Gastrocnemius medialis (tissue), 4 donors: ENCODE results near the gene SAE1. TPM values are rescaled to one million over a fixed set of nuclear protein-coding genes. Genes with fewer than 3 reads are reported as not detected.

Source experiments
- ATAC-seq, 2 donors: fragments of 150-250 bp; one replicate each; pipeline ENCODE4 v1.9.1; 2016
- DNase-seq, 2 donors: peaks; one replicate each; pipeline ENCODE4 v3.0.0-alpha.2; 2019
- H3K27ac ChIP-seq, 4 donors: fragments of 200-600 bp; sonication (generic); 1 replicate in 1 of 4; 2 replicates in 3 of 4; pipeline ENCODE4 v1.5.1; 2016 to 2018; ENCODE audit warnings: mild to moderate bottlenecking in 2 of 4, moderate library complexity in 1 of 4
- H3K27me3 ChIP-seq, 3 donors: fragments of 200-600 bp; sonication (generic) in 2 of 3; 1 replicate in 1 of 3; 2 replicates in 2 of 3; pipeline versions ENCODE4 v1.5.1 to v1.6.0; 2016 to 2019; ENCODE audit warnings: mild to moderate bottlenecking in 1 of 3, moderate library complexity in 1 of 3
- H3K36me3 ChIP-seq, 2 donors: fragments of 200-600 bp; sonication (generic) in 1 of 2; one replicate each; pipeline ENCODE4 v1.5.1; 2017 to 2018
- H3K4me1 ChIP-seq, 2 donors: fragments of 200-600 bp; sonication (generic) in 1 of 2; one replicate each; pipeline ENCODE4 v1.5.1; 2016 to 2017; ENCODE audit warnings: mild to moderate bottlenecking in 2 of 2
- H3K4me3 ChIP-seq, 4 donors: fragments of 200-600 bp; sonication (generic) in 3 of 4; 1 replicate in 1 of 4; 2 replicates in 3 of 4; pipeline ENCODE4 v1.5.1; 2016 to 2019; ENCODE audit warnings: mild to moderate bottlenecking in 2 of 4
- H3K9me3 ChIP-seq, 3 donors: fragments of 200-600 bp; sonication (generic) in 2 of 3; 1 replicate in 1 of 3; 2 replicates in 2 of 3; pipeline ENCODE4 v1.5.1; 2016 to 2019
- POLR2A ChIP-seq, 2 donors: fragments of 450-650 bp; IDR thresholded peaks; one replicate each; pipeline ENCODE4 v1.6.1; 2017; ENCODE audit warnings: antibody characterized with exemption in 2 of 2, mild to moderate bottlenecking in 2 of 2, moderate library complexity in 2 of 2
- in situ Hi-C, 4 donors: fragments of 200-750 bp; cut with MboI; loops; one replicate each; pipeline versions ENCODE4 v1.15.0 to v1.8.0; 2017; ENCODE audit warnings: low sequenced_read_pairs in 4 of 4
- intact Hi-C: fragments of 100-400 bp; cut with DNase I; formaldehyde crosslinking; loops from one replicate; pipeline ENCODE4 v1.15.1; 2023; ENCODE audit warnings: low total_unique reads
- total RNA-seq, 4 donors: library from RNA; depleted of rRNA; stranded (reverse); fragments of >200 nt; gene quantifications; one replicate each; pipeline versions ENCODE4 v1.1.0 to v1.2.3, GENCODE V29; 2016
- TF ChIP-seq, protein P1 (sequence below), 5 experiments: fragments of 450-650 bp in 3 of 5; fragments of 200-600 bp in 2 of 5; sonication (generic) in 2 of 5; IDR thresholded peaks in 4 of 5; conservative IDR thresholded peaks in 1 of 5; 1 replicate in 4 of 5; 2 replicates in 1 of 5; pipeline ENCODE4 v1.5.1; 2016 to 2019; ENCODE audit warnings: antibody characterized with exemption in 5 of 5, mild to moderate bottlenecking in 3 of 5, moderate library complexity in 3 of 5

The SAE1 gene
- total RNA-seq, 4 donors from 2014 or later, result 29.7 to 74.6 (median 46.4) TPM

DNA sequence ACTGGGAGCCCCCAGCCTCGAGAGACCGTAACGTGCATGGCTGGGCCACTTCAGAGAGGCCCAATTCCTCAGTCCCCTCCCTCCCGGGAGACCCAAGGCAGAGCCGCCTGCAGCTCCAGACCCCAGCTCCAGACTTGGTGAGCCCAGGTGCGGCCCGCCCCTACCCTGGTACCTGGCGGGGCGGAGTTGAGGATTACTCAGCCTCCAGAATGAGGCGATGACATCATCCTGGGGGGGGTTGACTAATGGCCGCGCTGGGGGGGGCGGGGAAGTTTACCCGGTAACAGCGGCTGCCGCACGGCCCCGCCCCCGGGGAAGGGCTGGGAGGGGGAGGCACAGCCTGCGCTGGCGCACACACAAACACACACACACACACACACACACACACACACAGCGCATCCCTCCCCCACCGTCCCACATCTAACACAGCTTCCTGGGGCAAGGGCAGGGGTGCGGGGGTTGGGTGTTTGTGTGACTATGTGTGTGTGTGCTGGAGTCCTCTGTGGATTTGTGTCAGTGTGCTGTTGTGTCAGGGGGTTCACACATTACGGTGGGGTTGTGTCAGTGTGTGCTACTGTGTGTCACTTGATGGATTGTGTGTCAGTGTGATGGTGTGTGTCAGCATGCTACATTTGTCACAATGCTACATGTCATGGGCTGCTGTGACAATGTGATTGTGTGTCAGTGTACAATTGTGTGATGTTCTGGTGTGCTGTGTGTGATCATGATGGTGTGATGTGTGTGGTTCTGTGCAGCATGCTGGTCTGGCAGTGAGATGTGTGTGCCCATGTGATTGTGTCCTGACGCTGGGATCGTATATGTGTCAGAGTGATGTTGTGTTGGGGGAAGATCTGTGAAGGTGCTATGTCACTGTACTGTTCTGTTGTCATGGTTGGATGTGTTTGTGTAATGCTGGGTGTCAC lies 110.6 kb downstream of the SAE1 start:
- no peaks in the 10 kb centered on the region for H3K36me3 ChIP-seq
- DNase-seq, result peak in 1 of 2 donors; percentile 45
- H3K4me1 ChIP-seq, result peaks cover 8 to 27% of the 10 kb centered on the region in 2 donors
- ATAC-seq, result no peak
- H3K9me3 ChIP-seq, result no peaks in the 10 kb centered on the region
- H3K4me3 ChIP-seq, result no peak overlapping the region
- H3K27ac ChIP-seq, result no peak overlapping the region
- TF ChIP-seq, protein P1, sequence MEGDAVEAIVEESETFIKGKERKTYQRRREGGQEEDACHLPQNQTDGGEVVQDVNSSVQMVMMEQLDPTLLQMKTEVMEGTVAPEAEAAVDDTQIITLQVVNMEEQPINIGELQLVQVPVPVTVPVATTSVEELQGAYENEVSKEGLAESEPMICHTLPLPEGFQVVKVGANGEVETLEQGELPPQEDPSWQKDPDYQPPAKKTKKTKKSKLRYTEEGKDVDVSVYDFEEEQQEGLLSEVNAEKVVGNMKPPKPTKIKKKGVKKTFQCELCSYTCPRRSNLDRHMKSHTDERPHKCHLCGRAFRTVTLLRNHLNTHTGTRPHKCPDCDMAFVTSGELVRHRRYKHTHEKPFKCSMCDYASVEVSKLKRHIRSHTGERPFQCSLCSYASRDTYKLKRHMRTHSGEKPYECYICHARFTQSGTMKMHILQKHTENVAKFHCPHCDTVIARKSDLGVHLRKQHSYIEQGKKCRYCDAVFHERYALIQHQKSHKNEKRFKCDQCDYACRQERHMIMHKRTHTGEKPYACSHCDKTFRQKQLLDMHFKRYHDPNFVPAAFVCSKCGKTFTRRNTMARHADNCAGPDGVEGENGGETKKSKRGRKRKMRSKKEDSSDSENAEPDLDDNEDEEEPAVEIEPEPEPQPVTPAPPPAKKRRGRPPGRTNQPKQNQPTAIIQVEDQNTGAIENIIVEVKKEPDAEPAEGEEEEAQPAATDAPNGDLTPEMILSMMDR (IDR thresholded peaks at IDR 0.05 in 4 of 5, conservative IDR thresholded peaks at IDR 0.05 in 1 of 5), result no peak
- TF ChIP-seq POLR2A (IDR thresholded peaks at IDR 0.05), result no peak
- peaks cover 30 to 36% (median 34%) of the 10 kb centered on the region in 3 donors for H3K27me3 ChIP-seq
- intact Hi-C loops, result loop anchor here (1.0 to 5.0 kb wide), 2 partner anchors 10 to 109 kb away; partner anchors contain the start of genes BBC3 and SAE1
- in situ Hi-C loops, result loop anchor here in 3 of 4 donors (10.0 kb wide), 2 partner anchors 96 to 106 kb away; partner anchors contain the start of gene SAE1 (in 1 of the 3)

DNA sequence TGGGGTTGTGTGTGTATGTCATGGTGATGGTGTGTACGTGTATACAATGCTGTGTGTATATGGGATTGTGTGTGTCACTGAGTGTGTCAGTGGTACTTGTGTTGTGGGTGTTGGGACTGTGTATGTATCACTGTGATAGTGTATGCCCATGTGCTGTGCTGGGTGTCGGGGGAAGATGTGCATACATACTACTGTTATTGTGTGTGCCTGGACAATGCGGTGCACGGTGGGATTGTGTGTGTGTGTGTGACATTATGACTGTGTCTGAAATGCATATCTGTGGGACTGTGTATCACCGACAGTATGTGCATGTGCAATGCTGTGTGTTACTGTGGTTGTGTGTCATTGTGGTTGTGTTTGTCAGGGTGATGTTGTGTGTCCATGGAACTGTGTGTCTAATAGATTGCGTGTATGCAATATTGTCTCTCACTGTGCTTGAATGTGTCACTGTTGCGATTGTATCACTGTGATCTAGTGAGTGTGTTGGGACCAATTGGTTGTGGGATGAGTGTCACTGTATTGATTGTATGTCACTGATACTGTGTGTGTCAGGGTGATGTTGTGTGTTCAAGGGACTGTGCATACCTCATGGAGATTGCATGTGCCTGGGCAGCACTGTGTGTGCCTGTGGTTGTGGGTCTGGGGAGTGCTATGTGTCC lies 111.4 kb downstream of the SAE1 start:
- H3K4me1 ChIP-seq, result peaks cover 8 to 27% of the 10 kb centered on the region in 2 donors
- peaks cover 30 to 36% (median 34%) of the 10 kb centered on the region in 3 donors for H3K27me3 ChIP-seq
- ATAC-seq (no peak), DNase-seq (no peak)
- H3K36me3 ChIP-seq, result no peaks in the 10 kb centered on the region
- TF ChIP-seq, protein P1 (IDR thresholded peaks at IDR 0.05 in 4 of 5, conservative IDR thresholded peaks at IDR 0.05 in 1 of 5), result no peak
- no peak for TF ChIP-seq POLR2A (IDR thresholded peaks at IDR 0.05)
- intact Hi-C loops, result loop anchor here (1.0 to 5.0 kb wide), 2 partner anchors 11 to 110 kb away; partner anchors contain the start of genes BBC3 and SAE1
- no peak overlapping the region for H3K4me3 ChIP-seq
- no peaks in the 10 kb centered on the region for H3K9me3 ChIP-seq
- no peak overlapping the region for H3K27ac ChIP-seq
- in situ Hi-C loops, result loop anchor here in 3 of 4 donors (10.0 kb wide), 2 partner anchors 97 to 107 kb away; partner anchors contain the start of gene SAE1 (in 1 of the 3)

DNA sequence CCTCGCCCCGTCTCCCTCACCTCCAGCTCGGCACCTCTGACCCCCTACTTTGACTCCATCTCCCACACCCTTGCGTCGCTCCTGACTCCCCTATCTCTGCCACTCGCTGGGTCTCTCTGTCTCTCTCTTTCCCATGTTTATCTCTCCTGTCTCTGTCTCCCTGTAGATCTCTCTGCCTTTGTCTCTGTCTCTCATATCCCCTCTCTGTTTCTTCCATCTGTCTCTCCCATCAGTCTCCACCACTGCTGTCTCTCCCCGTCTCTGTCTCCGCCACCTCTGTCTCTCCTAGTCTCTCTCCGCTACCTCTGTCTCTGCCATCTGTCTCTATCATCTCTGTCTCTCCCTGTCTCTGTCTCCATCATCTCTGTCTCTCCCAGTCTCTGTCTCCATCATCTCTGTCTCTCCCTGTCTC lies 112.7 kb downstream of the SAE1 start:
- Histone ChIP-seq H3K27me3 (peaks cover 30 to 36% (median 34%) of the 10 kb centered on the region in 3 donors), H3K4me1 (peaks cover 12 to 31% of the 10 kb centered on the region in 2 donors), H3K9me3 (no peaks in the 10 kb centered on the region), H3K27ac (peak overlapping the region in 3 of 4 donors; percentile 43 to 71 (median 67)), H3K4me3 (peak overlapping the region; percentile 10 to 50 (median 38)), H3K36me3 (no peaks in the 10 kb centered on the region)
- ATAC-seq, result no peak
- intact Hi-C loops (loop anchor here (5.0 kb wide), 1 partner anchor 111 kb away; the partner anchor contains the start of gene SAE1), in situ Hi-C loops (loop anchor here in 3 of 4 donors (10.0 kb wide), 2 partner anchors 99 to 109 kb away; partner anchors contain the start of gene SAE1 (in 1 of the 3))
- TF ChIP-seq, protein P1 (IDR thresholded peaks at IDR 0.05 in 4 of 5, conservative IDR thresholded peaks at IDR 0.05 in 1 of 5), result no peak
- TF ChIP-seq POLR2A (IDR thresholded peaks at IDR 0.05), result no peak
- no peak for DNase-seq

DNA sequence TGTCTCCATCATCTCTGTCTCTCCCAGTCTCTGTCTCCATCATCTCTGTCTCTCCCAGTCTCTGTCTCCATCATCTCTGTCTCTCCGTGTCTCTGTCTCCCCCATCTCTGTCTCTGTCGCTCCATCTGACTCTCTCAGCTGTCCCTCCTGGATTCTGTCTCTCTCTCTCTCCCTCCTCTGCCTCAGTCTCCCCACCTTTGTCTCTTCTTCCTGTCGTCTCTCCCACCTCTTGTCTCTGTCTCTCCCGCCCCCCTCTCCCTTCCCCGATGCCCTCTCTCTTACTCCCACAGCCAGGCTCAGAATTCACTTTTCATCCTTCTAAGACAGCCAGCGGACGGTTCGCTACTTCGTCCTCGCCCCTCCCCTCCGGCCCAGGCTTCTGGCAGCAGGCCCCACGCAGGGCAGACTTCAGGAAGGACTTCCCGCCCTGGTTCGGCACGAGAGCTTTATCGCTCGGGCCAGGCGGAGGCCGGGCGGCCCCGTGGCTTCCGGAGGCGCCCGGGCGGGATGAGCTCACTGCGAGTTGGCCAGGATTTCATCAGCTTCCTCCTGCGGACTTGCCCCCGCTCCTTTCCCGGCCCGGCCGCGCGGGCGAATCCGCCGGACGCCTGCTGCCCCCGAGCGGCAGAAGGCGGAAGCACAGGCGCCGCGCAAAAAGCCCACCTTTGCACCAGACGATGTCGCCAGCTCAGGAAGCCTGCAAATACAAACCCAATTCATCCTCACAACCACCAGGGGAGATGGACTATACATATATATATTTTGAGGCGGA lies 113.3 kb downstream of the SAE1 start:
- intact Hi-C loops, result loop anchor here (1.0 to 5.0 kb wide), 3 partner anchors 18 to 112 kb away; partner anchors contain the start of gene SAE1
- H3K4me3 ChIP-seq, result peak overlapping the region; percentile 44 to 60 (median 51)
- peak overlapping the region; percentile 56 to 71 (median 68) for H3K27ac ChIP-seq
- peak; percentile 80 to 88 for DNase-seq
- ATAC-seq, result peak; percentile 88 to 92
- H3K9me3 ChIP-seq, result no peaks in the 10 kb centered on the region
- TF ChIP-seq POLR2A (IDR thresholded peaks at IDR 0.05), result peak in 1 of 2 donors; percentile 39
- TF ChIP-seq, protein P1 (IDR thresholded peaks at IDR 0.05 in 4 of 5, conservative IDR thresholded peaks at IDR 0.05 in 1 of 5), result peak; percentile 98 to 99 (median 99)
- in situ Hi-C loops, result loop anchor here in 3 of 4 donors (10.0 kb wide), 2 partner anchors 99 to 109 kb away; partner anchors contain the start of gene SAE1 (in 1 of the 3)
- peaks cover 12 to 31% of the 10 kb centered on the region in 2 donors for H3K4me1 ChIP-seq
- H3K36me3 ChIP-seq, result no peaks in the 10 kb centered on the region
- H3K27me3 ChIP-seq, result peaks cover 30 to 36% (median 34%) of the 10 kb centered on the region in 3 donors
